ENCODE measurements around the gene GAS6. TPM values are rescaled to one million over a fixed set of nuclear protein-coding genes. Genes with fewer than 3 reads are reported as not detected.

The GAS6 gene
- total and polyA plus RNA-seq, 9 of the 15 experiments (the other 6 are each of a cell fraction or from before 2014, with no cell fraction given), result 0.14 to 9.7 (median 4.7) TPM; not detected in 1

- no peak for TF ChIP-seq ZNF444 (CRISPR knock-in tag; IDR thresholded peaks at IDR 0.05)
- TF ChIP-seq ZNF318 (IDR thresholded peaks at IDR 0.05; ENCODE audit: borderline replicate concordance in 1 of 2, low read depth in 1 of 2), result no peak
These were observed 8.6 kb downstream of the GAS6 start (continued) for GRCh38 chr13:113855012-113855921.

All from K562 (cell line).